RWPE1 (cell line): ENCODE measurements around the gene ART3.

Experiments used
- CTCF ChIA-PET: fragments of 350-600 bp; sonication (Branson Sonifier 250); formaldehyde crosslinking; extraction: SDS; loops from one replicate; lab custom pipeline; 2021; lab: Yijun Ruan, JAX
- POLR2A ChIA-PET: fragments of 400-600 bp; formaldehyde crosslinking; extraction: SDS; loops from one replicate; lab custom pipeline; 2020; ENCODE audit warnings: antibody characterized with exemption; ENCODE audit not compliant: low non-redundant PET; lab: Yijun Ruan, JAX
- DNase-seq: peaks from one replicate; pipeline ENCODE4 v3.0.0; 2012; ENCODE audit warnings: low spot score
- H3K27ac ChIP-seq: fragments of 450-650 bp; 2 replicates; pipeline ENCODE4 v1.5.1; 2017
- CTCF ChIP-seq: fragments of 450-650 bp; conservative IDR thresholded peaks from 2 replicates; pipeline ENCODE4 v1.5.1; 2017; ENCODE audit warnings: low read depth, mild to moderate bottlenecking

Gene ART3

GRCh38 chr4:76072760-76073159 lies 1.7 kb upstream of the ART3 start:
- TF ChIP-seq CTCF = no peak
- ChIA-PET CTCF (interaction anchor here (0.6 kb wide), 1 partner anchor 22 kb away, joined by 3 read pairs; no protein-coding TSS in a partner anchor), POLR2A (no interaction called here)
- H3K27ac ChIP-seq = no peak overlapping the region
- DNase-seq = no peak

DNA sequence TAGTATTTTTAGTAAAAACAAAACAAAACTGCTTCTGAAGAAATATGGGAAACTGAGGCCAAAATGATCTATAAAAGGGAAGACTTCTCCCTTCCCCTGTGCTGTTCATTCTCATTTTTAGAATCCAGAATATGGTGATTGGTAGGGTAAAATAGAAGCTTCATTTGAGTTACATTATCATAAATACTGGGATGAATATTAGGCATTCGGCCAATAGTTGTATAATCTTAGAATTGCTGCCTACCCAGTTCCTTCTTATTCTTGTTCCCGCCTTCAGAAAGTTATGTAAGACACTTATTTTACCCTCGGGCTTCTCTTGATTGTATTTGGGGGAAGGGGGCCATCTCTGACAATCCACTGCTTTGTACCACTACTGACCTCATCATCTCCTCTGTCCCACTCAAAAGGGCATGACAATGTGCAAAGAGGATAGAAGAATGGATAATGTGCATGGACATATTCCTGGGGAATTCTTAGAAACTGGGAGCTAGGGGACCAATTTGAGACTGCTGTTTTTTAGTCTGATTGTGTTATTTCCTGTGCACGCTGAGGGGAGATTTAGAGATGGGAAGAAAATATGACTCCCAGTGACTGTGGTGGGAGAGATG lies 588 bp downstream of the ART3 start:
- no peak for TF ChIP-seq CTCF
- DNase-seq = no peak
- H3K27ac ChIP-seq = no peak overlapping the region
- ChIA-PET CTCF (interaction anchor here (0.7 to 1.6 kb wide), 3 partner anchors 79 to 908 kb away, joined by 3 to 7 read pairs (median 3); no protein-coding TSS in a partner anchor), POLR2A (no interaction called here)

GRCh38 chr4:76078033-76078613 lies 3.6 kb downstream of the ART3 start:
- H3K27ac ChIP-seq = no peak overlapping the region
- no peak for TF ChIP-seq CTCF
- CTCF ChIA-PET = interaction anchor here (0.6 to 0.7 kb wide), 2 partner anchors 9 to 230 kb away, joined by 4 to 5 read pairs; no protein-coding TSS in a partner anchor
- DNase-seq = no peak
- POLR2A ChIA-PET = no interaction called here

DNA sequence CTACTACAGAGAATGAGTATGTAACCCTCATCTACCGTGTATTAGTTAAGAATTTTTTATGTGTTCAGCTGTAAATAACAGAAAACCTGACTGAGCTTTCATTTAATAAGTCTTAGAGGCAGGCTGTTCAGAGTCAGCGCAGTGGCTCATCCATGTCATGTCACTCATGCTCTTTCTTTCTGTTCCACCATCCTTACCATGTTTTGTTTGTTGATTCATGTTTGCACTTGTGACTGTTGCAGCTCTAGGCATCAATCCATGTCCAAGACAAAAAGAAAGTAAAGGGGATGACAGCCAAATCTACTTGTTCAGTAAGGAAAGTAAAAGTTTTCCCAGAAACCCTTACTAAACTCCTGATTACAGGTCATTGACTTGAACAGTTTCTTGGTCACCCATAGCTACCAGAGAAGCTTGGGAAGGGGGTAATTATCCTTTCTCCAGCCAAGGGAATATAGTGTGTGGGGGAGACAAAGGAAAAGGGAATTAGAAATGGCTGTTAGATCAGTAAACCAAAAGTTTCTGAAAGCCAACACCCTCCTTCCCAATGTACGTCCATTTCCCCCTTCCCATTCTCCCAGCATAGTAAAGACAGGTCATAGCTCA lies 9.0 kb downstream of the ART3 start:
- ChIA-PET POLR2A (no interaction called here), CTCF (interaction anchor here (0.7 to 1.7 kb wide), 3 partner anchors 88 to 189 kb away, joined by 3 to 5 read pairs (median 4); no protein-coding TSS in a partner anchor)
- TF ChIP-seq CTCF = no peak

GRCh38 chr4:76084542-76084941 lies 10.0 kb downstream of the ART3 start:
- no peak overlapping the region for H3K27ac ChIP-seq
- ChIA-PET CTCF (interaction anchor here (1.5 kb wide), 1 partner anchor 89 kb away, joined by 3 read pairs; no protein-coding TSS in a partner anchor), POLR2A (no interaction called here)
- DNase-seq = no peak
- no peak for TF ChIP-seq CTCF

More for the DNA sequence above, 9.0 kb downstream of the ART3 start:
- H3K27ac ChIP-seq = no peak overlapping the region
- DNase-seq = no peak

- H3K27ac ChIP-seq = no peak overlapping the region
- ChIA-PET POLR2A (no interaction called here), CTCF (interaction anchor here (0.5 to 1.9 kb wide), 15 partner anchors 9 to 1107 kb away, joined by 3 to 9 read pairs (median 4); partner anchors contain the start of gene ART3)
- peak; percentile 69 for DNase-seq
- TF ChIP-seq CTCF = peak; percentile 69
These were observed 12.7 kb downstream of the ART3 start for GRCh38 chr4:76087007-76087769.
